ENCODE data around the gene NSMF. TPM values are rescaled to one million over a fixed set of nuclear protein-coding genes. Genes with fewer than 3 reads are reported as not detected.

The NSMF gene
- 42.3 TPM for polyA plus RNA-seq (2013, experiment 1 of 2; ENCODE audit: insufficient read length)
- 42.6 TPM for polyA plus RNA-seq (2013, experiment 2 of 2; ENCODE audit: insufficient read length)

GRCh38 chr9:137459152-137459600 lies at the start of gene NSMF:
TSS of gene NSMF (minus strand) at chr9:137459334. CDS start at chr9:137459102, 232 bp downstream.
- peak; percentile 94 for DNase-seq

DNA sequence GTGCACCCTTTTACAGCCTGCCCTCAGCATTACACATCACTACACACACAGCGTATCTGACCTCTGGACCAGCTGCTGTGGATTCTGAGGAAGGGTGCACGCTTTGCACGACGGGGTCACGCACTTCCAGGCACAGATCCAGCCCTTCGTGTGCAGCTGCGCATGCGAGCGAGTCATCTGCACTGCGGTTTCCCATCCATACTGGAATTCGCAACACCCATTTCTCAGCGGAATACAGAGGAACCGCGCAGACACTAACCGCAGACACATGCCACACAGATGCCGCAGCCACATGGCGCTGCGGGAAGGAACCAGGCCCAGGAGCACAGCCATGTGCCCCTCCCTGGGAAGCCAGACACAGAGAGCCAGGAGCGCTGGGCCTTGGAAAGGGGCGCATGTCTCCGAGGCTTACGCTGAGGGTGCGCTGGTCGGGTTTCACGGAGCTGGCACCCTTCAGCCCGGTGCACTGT lies 47.6 kb upstream of the NSMF start:
- DNase-seq: peak; percentile 82

GRCh38 chr9:137506274-137506673 lies 47.1 kb upstream of the NSMF start:
- DNase-seq: no peak

DNA sequence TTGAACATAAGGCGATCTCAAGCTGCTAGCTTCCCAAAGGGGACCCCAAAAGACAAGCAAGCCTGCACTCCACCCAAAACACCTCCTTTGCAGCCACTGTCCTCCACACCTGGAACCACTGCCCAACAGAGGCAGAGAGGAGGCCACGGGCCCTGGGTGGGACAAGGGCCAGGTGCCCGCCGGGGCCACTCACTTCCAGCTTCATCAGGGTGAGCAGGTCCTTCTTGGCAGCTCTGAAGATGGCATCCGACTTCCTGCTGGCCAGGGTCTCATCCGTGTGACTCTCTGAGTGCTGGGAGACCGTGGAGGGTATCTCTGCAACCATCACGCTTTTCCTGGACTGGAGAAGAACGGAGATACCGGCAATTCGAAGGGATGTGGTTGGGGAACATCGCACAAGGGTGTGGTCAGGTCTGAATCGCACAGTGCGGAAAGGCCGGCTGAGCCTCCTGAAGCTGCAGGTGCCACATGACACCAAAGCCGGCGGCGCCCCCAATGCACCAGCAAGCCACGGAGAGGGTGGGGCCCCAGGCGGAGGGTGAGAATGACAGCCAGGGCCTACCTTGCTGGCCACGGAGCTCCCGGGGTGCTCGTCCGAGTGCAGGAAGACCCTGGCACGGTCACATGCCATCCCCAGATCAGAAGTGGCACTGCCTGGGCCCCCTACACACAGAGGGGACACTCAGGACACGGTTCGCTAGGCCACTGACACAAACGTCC lies 46.4 kb upstream of the NSMF start:
- no peak for DNase-seq

DNA sequence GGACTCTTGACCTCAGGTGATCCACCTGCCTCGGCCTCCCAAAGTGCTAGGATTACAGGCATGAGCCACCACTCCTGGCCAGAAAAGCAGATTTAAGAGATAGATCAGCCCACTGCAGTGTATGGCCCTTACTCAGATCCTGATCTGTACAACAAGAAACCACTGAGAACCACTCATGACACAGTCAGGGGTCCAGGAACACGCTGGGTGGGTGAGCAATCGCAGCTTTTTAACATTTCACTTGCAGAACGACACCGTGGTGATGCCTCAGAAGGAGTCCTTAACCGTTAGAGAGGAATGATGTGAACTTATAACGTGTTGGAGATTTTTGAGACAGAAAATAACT lies 45.3 kb upstream of the NSMF start:
- no peak for DNase-seq

- no peak for DNase-seq
These were observed 43.1 kb upstream of the NSMF start for GRCh38 chr9:137502008-137502911.

DNA sequence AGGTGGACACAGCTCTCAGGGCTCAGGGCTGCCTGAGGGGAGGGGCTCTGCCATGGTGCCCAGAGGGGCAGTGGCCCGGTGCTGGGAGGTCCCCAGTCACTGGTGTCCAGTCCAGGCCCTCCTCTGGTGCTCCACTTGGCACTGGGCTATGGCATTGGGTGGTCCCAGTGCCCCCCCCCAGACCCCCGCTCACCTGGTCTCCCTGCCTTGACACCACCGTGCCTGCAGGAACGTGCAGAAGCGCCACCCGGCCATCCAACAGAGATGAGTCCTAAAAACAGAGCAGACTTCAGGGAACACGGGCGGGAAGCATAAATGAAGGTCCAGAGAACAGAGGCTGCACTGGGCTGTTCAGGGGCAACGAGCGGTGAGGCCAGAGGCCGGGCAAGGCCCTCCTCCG lies 42.3 kb upstream of the NSMF start:
- no peak for DNase-seq

GRCh38 chr9:137500666-137501397 lies 41.7 kb upstream of the NSMF start:
- DNase-seq: no peak

DNA sequence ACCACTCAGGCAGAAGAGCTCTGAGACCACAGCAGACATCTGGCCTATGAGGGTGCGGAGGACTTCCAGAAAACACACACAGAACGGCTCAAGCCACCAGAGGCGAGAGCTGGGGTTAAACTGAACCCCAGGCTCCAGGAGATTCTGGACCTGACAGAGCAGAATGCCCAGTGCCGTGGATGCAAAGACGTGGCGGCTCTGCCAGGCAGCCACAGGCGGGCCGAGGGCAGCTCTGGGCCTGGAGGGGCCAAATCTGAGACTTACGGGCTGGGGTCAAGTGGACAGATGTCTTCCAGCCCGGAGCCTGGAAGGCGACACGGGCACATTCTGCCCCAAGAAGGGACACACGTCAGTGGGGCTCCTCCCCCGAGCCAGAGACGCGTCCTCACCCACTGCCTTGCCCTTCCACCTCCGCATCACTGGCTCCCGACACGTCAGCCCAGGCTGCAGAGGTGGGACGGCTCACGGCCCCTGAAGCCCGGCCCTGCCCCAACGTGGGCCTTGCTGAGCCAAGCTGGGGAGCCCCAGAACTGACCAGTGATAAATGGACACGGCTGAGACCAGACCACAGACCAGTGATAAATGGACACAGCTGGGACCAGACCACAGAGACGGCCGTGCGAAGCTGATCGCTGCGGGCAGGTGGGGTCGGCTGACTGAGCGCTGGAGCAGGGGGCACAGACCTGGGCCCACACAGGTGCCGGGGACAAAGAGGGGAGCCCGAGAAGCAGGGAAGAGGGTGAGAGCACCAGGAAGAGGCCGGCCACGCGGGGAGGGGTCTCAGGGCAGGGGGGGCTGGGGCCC lies 40.9 kb upstream of the NSMF start:
- DNase-seq: no peak

DNA sequence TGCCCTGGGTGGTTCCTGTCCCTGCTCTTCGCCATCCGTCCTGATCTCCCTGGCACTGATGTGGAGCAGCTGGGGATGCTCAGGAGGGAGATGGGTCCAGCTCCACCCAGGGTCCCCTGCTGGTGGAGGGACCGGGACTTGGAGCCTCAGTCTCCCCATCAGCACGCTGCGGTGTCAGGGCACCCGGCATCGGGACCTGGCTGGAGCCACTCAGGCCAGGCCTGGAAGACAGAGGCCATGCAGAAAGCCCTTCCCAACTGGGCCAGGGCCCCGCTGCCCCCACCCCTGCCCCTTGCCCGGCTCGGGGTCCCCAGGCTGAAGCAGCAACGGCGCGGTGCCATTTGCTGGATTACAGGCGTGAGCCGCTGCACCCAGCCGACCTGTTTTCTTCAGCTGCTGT lies 40.3 kb upstream of the NSMF start:
- no peak for DNase-seq

GRCh38 chr9:137498720-137499150 lies 39.6 kb upstream of the NSMF start:
- no peak for DNase-seq

GRCh38 chr9:137497921-137498719 lies 39.0 kb upstream of the NSMF start:
- no peak for DNase-seq

DNA sequence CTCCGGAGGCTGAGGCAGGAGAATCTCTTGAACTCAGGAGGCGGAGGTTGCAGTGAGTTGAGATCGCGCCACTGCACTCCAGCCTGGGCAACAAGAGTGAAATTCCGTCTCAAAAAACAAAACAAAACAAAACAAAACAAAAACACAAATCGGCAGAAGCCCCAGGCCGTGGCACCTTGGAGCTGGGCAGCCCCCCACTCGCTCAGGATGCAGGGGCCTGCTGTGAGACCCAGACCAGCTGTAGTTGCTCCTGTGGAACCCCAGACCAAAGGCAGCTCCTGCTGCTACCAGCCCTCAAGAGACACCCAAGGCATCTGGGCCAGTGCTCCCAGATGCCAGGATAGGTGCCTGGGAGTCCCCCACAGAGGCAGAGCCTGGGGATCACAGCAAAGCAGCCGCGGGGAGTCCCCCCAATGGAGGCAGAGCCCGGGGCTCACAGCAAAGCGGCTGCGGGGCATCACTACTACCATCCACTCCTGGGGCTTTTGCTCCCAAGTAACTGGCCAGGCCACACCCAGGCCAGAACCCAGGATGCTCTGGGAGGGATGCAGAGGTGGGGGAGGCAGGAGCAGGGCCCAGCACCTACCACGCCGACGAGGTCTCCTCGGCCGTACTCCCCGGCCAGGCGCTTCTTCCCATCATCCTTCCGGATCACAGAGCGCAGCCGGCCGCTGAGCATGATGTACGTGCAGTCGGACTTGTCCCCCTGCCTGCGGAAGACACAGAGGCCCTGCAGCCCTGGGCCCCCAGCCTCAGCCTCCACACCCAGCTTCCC lies 37.7 kb upstream of the NSMF start:
- DNase-seq: no peak

DNA sequence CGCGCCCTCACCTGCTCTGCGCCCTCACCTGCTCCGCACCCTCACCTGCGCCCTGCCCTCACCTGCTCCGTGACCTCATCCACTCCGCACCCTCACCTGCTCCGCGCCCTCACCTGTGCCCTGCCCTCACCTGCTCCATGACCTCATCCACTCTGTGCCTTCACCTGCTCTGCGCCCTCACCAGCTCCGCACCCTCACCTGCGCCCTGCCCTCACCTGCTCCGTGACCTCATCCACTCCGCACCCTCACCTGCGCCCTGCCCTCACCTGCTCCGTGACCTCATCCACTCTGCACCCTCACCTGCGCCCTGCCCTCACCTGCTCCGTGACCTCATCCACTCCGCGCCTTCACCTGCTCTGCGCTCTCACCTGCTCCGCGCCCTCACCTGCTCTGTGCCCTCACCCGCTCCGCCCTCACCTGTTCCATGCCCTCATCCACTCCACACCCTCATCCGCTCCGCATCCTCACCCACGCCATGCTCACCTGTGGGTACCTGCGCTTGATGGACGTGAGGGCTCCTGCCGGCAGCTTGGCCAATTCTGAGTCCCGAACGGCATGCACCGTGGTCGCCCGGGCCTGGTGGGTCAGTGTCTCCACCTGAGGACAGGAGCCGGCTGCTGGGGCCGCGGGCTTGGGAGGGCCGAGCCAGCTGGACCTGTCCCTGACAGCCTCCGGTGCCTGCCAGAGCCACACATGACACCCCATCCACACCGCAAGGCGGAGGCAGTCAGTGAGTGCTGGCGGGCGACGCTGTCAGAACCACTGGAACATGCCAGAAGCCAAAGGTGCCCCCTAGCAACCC lies 35.6 kb upstream of the NSMF start:
- no peak for DNase-seq

DNA sequence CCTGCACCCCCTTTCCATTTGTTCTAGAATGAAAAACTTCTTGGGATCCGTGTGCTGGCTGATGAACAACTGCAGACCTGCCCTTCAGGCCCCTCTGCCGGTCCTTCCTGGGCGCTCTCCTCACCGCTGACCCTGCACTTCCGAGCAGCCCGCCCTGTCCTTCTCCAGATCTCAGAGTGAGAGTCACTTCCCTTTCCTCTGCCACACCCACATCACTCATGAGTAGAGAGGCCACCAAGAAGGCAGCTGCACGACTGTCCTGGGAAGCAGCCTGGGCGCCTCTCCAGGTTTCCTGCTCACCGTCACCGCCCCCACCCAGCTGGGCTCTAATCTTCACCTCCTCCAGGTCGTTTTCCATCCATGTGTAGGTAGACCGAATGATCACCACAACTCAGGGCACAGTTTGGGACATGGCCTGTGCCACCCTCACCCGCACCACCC lies 35.0 kb upstream of the NSMF start:
- no peak for DNase-seq

DNA sequence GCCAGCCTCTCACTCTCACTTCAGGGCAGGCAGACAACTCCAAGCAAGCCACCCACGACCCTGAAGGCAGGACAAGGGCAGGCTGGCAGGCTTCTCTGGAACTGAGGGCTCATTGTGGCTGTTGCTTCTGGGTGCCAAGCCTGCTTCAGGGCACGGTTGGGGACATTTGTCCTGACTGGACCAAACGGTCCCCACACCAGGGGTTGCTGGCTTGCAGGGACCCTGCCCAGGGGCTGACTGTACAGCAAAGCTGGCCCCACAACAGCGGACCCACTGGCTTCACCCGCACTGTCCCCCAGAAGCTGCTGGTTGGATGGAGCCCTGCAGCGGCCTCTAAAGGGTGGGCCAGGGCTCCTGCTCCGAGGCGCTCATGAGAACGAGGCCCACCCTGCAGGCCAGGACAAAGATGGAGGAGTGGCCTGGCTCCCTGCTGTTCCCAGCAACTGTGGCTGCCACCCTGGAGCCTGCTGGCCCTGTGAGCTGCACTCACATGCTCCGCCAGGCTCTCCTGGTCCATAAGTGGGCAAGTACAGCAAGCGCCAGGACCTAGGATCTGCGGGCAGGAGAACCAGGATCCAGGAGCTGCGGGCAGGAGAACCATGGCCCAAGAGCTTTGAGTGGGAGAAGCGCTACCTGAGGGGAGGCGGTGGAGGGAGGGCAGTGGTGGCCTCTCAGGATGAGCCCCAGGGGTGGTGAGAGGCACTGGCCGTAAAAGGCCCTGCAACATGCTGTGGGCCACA lies 34.4 kb upstream of the NSMF start:
- no peak for DNase-seq

DNA sequence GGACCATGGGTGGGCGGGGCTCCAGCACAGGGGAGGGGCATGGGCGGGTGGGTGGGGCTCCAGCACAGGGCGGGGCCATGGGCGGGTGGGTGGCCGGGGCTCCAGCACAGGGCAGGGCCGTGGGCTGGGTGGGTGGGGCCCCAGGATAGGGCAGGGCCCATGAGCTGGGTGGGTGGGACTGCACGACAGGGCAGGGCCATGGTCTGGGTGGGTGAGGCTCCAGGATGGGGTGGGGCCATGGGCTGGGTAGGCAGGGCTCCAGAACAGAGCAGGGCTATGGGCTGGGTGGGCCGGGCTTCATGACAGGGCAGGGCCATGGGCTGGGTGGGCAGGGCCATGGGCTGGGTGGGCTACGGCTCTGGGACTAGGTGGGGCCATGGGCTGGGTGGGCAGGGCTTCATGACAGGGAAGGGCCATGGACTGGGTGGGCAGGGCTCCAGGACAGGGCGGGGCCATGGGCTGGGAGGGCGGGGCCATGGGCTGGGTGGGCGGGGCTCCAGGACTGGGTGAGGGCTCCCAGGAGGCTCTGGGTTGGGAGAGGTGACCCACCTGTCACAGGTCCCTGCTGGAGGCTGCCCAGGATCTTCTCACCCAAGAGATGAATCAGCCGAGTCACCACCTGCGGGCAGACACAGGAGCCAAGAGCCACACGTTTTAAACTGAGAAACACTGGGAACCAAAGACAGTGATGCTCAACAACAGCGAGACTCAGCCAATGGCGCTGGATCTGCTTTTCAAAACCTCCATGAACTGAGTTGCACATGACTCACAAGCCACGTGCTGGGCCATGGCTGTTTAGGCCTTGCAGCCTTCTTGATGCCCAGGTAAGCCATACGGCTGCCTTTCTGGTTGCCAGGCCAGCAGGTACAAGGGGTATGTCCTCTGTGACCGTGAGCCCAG lies 33.6 kb upstream of the NSMF start:
- DNase-seq: no peak
